Measurements from ENCODE around the gene PDE3A. TPM values are rescaled to one million over a fixed set of nuclear protein-coding genes. Genes with fewer than 3 reads are reported as not detected.

PDE3A gene
- total RNA-seq, 1 experiment from 2014 or later = 0.12 TPM

DNA sequence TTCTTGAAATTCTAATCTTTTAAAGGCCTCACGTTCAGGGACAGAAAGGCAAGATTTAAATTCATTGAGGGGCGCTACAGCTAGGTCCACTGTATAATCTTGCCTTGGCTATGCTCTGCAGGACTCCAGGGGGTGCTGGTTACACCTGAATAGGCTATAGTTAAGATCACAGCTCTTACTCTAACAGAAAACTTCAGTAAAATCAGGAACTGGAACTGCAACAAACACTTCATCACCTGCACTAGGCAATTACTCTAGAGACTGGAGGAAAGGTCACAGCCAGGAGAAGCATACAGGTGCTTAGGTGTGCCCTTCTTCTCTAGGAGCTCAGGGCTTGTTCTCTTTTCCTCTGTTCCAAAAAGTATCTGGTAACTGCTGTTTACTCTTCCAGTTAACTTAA lies 347.7 kb downstream of the PDE3A start:
- CTCF ChIA-PET = interaction anchor here (1.2 to 1.3 kb wide), 2 partner anchors 237 to 350 kb away, joined by 3 to 4 read pairs; no protein-coding TSS in a partner anchor
- H2AFZ ChIP-seq (ENCODE audit: low read depth, low read length, poor library complexity, severe bottlenecking) = no peak overlapping the region
- no peaks in the 10 kb centered on the region for H3K79me2 ChIP-seq (ENCODE audit: insufficient read depth, low read length)
- no peak overlapping the region for H3K9ac ChIP-seq (ENCODE audit: low read length)
- H3K9me3 ChIP-seq (ENCODE audit: control insufficient read depth in 1 of 2, insufficient read depth in 1 of 2, low read depth in 1 of 2, low read length in 2 of 2) = no peaks in the 10 kb centered on the region
- TF ChIP-seq, protein P1, sequence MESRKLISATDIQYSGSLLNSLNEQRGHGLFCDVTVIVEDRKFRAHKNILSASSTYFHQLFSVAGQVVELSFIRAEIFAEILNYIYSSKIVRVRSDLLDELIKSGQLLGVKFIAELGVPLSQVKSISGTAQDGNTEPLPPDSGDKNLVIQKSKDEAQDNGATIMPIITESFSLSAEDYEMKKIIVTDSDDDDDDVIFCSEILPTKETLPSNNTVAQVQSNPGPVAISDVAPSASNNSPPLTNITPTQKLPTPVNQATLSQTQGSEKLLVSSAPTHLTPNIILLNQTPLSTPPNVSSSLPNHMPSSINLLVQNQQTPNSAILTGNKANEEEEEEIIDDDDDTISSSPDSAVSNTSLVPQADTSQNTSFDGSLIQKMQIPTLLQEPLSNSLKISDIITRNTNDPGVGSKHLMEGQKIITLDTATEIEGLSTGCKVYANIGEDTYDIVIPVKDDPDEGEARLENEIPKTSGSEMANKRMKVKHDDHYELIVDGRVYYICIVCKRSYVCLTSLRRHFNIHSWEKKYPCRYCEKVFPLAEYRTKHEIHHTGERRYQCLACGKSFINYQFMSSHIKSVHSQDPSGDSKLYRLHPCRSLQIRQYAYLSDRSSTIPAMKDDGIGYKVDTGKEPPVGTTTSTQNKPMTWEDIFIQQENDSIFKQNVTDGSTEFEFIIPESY (IDR thresholded peaks at IDR 0.05; ENCODE audit: extremely low read depth, insufficient replicate concordance, low read length) = no peak
- TF ChIP-seq, protein P2, sequence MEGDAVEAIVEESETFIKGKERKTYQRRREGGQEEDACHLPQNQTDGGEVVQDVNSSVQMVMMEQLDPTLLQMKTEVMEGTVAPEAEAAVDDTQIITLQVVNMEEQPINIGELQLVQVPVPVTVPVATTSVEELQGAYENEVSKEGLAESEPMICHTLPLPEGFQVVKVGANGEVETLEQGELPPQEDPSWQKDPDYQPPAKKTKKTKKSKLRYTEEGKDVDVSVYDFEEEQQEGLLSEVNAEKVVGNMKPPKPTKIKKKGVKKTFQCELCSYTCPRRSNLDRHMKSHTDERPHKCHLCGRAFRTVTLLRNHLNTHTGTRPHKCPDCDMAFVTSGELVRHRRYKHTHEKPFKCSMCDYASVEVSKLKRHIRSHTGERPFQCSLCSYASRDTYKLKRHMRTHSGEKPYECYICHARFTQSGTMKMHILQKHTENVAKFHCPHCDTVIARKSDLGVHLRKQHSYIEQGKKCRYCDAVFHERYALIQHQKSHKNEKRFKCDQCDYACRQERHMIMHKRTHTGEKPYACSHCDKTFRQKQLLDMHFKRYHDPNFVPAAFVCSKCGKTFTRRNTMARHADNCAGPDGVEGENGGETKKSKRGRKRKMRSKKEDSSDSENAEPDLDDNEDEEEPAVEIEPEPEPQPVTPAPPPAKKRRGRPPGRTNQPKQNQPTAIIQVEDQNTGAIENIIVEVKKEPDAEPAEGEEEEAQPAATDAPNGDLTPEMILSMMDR (IDR thresholded peaks at IDR 0.05 in 2 of 3, conservative IDR thresholded peaks at IDR 0.05 in 1 of 3; ENCODE audit: borderline replicate concordance in 1 of 3, insufficient read depth in 1 of 3, low read depth in 2 of 3, low read length in 2 of 3) = peak; percentile 22 to 42 (median 40); a peak in 5 of 6 replicates
- peak; percentile 39 for TF ChIP-seq RAD21 (IDR thresholded peaks at IDR 0.05; ENCODE audit: low read depth)
- intact Hi-C loops (cut with micrococcal nuclease) = no loop called here
- no peaks in the 10 kb centered on the region for H3K36me3 ChIP-seq (ENCODE audit: control insufficient read depth in 1 of 2, insufficient read depth in 2 of 2, low read length in 2 of 2)
- no peaks in the 10 kb centered on the region for H3K27me3 ChIP-seq (ENCODE audit: insufficient read depth, low read length)
- no peak overlapping the region for H3K4me2 ChIP-seq (ENCODE audit: low read length)
- H3K27ac ChIP-seq (ENCODE audit: low read depth, low read length) = no peak overlapping the region
- DNase-seq (ENCODE audit: low read depth, low spot score) = peak; percentile 3
- RAD21 ChIA-PET (ENCODE audit: low non-redundant PET in 1 of 2, low total read pairs in 2 of 2, uncharacterized antibody in 2 of 2, unreplicated experiment in 2 of 2) = no interaction called here
- ATAC-seq = peak; percentile 74
- no peaks in the 10 kb centered on the region for H4K20me1 ChIP-seq (ENCODE audit: insufficient read depth)
- H3K4me1 ChIP-seq (ENCODE audit: control insufficient read depth in 1 of 2, insufficient read depth in 2 of 2, low read length in 2 of 2) = no peaks in the 10 kb centered on the region
- H3K4me3 ChIP-seq (replicated peaks in 1 of 2; ENCODE audit: low read depth in 1 of 2, low read length in 2 of 2) = no peak overlapping the region
- POLR2A ChIA-PET = no interaction called here
- H3K9me2 ChIP-seq (ENCODE audit: insufficient read depth) = no peaks in the 10 kb centered on the region
- no TSS peak for BruUV-seq (replicated peaks)

DNA sequence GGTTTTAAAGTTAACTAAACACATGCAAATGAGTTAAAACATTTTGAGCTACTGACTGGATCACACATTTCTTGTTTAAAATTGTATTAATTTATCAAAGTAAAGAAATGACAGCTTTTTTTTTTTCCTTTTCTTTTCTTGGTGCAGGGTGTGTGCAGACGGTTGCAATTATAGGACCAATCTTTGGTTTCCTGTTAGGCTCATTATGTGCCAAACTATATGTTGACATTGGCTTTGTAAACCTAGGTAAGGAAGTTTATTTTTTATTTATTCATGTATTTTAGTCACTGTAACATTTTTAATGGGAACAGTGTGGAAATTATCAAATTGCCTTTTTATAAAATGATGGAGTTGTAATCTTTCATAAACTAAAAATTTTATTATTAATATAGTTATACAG lies 348.6 kb downstream of the PDE3A start:
- intact Hi-C loops (cut with micrococcal nuclease) = no loop called here
- no peaks in the 10 kb centered on the region for H3K36me3 ChIP-seq (ENCODE audit: control insufficient read depth in 1 of 2, insufficient read depth in 2 of 2, low read length in 2 of 2)
- H3K4me2 ChIP-seq (ENCODE audit: low read length) = no peak overlapping the region
- ChIA-PET RAD21 (ENCODE audit: low non-redundant PET in 1 of 2, low total read pairs in 2 of 2, uncharacterized antibody in 2 of 2, unreplicated experiment in 2 of 2) (no interaction called here), POLR2A (no interaction called here), CTCF (no interaction called here)
- no peak overlapping the region for H3K4me3 ChIP-seq (replicated peaks in 1 of 2; ENCODE audit: low read depth in 1 of 2, low read length in 2 of 2)
- H2AFZ ChIP-seq (ENCODE audit: low read depth, low read length, poor library complexity, severe bottlenecking) = no peak overlapping the region
- no peaks in the 10 kb centered on the region for H4K20me1 ChIP-seq (ENCODE audit: insufficient read depth)
- H3K9me3 ChIP-seq (ENCODE audit: control insufficient read depth in 1 of 2, insufficient read depth in 1 of 2, low read depth in 1 of 2, low read length in 2 of 2) = no peaks in the 10 kb centered on the region
- DNase-seq (ENCODE audit: low read depth, low spot score) (no peak), ATAC-seq (no peak)
- H3K9ac ChIP-seq (ENCODE audit: low read length) = no peak overlapping the region
- H3K79me2 ChIP-seq (ENCODE audit: insufficient read depth, low read length) = no peaks in the 10 kb centered on the region
- no peaks in the 10 kb centered on the region for H3K27me3 ChIP-seq (ENCODE audit: insufficient read depth, low read length)
- no peak overlapping the region for H3K27ac ChIP-seq (ENCODE audit: low read depth, low read length)
- H3K4me1 ChIP-seq (ENCODE audit: control insufficient read depth in 1 of 2, insufficient read depth in 2 of 2, low read length in 2 of 2) = no peaks in the 10 kb centered on the region
- H3K9me2 ChIP-seq (ENCODE audit: insufficient read depth) = no peaks in the 10 kb centered on the region
- BruUV-seq (replicated peaks) = no TSS peak
- TF ChIP-seq, protein P2 (IDR thresholded peaks at IDR 0.05 in 2 of 3, conservative IDR thresholded peaks at IDR 0.05 in 1 of 3; ENCODE audit: borderline replicate concordance in 1 of 3, insufficient read depth in 1 of 3, low read depth in 2 of 3, low read length in 2 of 3) = no peak
- no peak for TF ChIP-seq ZFX (IDR thresholded peaks at IDR 0.05)
- no peak for TF ChIP-seq EZH2phosphoT487 (IDR thresholded peaks at IDR 0.05; ENCODE audit: borderline replicate concordance)
- TF ChIP-seq CEBPB (IDR thresholded peaks at IDR 0.05; ENCODE audit: low read depth) = no peak
- no peak for TF ChIP-seq JUND (IDR thresholded peaks at IDR 0.05)
- TF ChIP-seq YY1 (IDR thresholded peaks at IDR 0.05; ENCODE audit: extremely low read depth, insufficient replicate concordance, low read depth, low read length) = no peak

All from HCT116 (cell line).